Fibroblast of pulmonary artery (primary cell): Measurements from ENCODE around the gene L3MBTL2.

Source experiments
- DNase-seq: peaks from one replicate; pipeline ENCODE4 v3.0.0-alpha.2; 2010; ENCODE audit warnings: low read depth
- H3K4me3 ChIP-seq: replicated peaks from 2 replicates; pipeline ENCODE4 v1.5.1; 2011; ENCODE audit warnings: low read depth, mild to moderate bottlenecking, control low read depth, low read length, moderate library complexity
- CTCF ChIP-seq: IDR thresholded peaks from 2 replicates; pipeline ENCODE4 v1.5.1; 2011; ENCODE audit warnings: mild to moderate bottlenecking, control low read depth, low read length, inconsistent platforms; ENCODE audit errors: missing control alignments

The L3MBTL2 gene

DNA sequence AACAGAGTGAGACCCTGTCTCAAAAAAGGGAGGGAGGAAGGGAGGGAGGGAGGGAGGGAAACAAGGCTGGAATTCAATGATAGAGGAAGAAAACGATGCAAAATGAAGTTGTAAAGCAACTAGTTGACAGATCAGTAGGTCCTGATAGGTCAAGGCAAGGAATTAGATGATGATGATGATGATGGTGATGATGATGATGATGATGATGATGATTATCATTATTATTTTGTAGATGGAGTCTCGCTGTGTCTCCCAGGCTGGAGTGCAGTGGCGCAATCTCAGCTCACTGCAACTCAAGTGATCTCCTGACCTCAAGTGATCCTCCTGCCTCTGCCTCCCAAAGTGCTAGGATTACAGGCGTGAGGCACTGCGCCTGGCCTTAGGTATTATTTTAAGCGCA, 11.3 kb upstream of the L3MBTL2 start:
- no peak overlapping the region for H3K4me3 ChIP-seq
- no peak for TF ChIP-seq CTCF
- no peak for DNase-seq

DNA sequence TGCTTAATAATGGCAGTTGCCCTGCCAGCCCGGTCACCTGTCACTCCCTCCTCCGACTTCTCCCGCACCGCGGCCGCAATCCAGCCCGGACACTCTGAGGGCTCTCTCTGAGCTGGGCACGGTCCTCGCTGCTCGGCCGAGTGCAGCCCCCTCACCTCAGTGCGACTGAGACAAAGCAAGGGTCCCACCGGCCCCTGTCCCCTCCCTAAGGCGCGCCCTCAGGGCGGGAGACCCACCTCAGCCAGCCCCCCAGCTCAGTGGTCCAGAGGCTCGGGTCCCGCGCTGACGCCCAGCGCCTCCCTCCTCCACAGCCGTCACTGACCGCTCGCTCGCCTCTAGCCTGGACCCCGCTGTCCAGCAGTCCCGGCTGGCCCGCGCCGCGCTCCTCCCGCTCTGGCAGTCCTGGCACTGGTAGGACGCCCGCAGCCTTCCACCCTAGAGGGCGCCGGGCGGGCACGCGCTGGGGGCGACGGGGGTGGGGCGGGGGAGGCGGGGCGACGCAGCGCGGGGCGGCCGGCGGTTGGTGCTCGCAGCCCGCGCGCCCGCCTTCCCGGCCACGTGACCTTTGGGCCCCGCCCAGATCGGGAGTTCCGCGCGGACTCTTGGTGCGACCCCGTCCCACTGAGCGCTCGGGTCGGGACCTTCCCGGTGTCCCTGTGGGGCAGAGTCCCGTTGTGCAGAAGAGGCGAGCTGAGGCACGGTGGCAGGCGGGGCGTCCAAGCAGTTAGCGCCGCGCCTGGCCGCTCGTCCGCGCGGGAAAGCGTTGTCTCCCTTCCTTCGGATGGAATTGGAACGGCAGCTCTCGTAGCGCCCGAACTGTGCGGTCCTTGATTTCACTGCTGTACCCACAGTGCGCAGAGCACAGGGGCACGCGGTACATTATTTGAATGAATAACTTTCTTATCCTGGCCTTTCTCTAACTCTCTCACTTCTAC, 7.8 kb upstream of the L3MBTL2 start:
- H3K4me3 ChIP-seq, result peak overlapping the region; percentile 77
- no peak for TF ChIP-seq CTCF
- DNase-seq, result peak; percentile 47

DNA sequence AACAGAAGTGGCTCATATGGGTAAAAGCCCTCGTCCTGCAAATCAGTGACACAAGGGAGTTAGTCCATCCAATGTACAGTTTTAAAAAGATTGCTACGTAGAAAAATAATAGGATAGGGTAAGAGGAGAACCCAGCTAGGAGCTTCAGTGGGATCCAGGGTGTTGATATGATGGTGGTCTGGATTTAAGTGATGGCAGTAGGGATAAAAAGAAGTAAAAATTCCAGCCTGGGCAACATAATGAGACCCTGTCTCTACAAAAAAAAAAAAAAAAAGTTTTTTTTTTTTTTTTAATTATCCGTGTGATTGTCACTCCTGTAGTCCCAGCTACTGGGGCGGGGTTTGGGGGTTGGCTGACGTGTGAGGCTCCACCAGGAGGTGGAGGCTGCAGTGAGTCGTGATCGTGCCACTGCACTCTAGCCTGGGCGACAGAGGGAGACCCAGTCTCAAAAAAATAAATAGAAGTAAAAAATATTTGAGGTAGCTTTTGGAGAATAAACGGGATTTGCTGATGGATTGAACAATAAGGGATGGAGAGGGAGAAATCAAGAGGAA, 7.0 kb upstream of the L3MBTL2 start:
- H3K4me3 ChIP-seq, result peak overlapping the region; percentile 77
- no peak for DNase-seq
- no peak for TF ChIP-seq CTCF

GRCh38 chr22:41201141-41201540, 4.0 kb upstream of the L3MBTL2 start:
- no peak for DNase-seq
- no peak overlapping the region for H3K4me3 ChIP-seq
- no peak for TF ChIP-seq CTCF

DNA sequence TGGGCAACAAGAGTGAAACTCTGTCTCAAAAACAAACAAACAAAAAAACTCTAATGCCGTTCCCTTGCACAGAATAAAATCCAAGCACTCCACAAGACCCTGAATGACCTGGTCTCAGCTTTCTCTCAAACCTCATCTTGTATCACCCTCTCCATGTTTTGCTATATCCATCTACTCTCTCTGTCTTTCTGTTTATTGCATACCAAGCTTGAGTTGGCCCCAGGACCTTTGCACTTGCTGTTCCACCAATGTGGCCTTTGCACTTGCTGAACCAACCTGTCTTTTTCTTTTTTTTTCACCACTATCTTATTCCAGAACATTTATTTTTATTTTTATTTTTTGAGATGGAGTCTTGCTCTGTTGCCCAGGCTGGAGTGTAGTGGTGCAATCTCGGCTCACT, 2.0 kb upstream of the L3MBTL2 start:
- no peak for TF ChIP-seq CTCF
- H3K4me3 ChIP-seq, result no peak overlapping the region
- no peak for DNase-seq

GRCh38 chr22:41204066-41204465, 1.0 kb upstream of the L3MBTL2 start:
- H3K4me3 ChIP-seq, result no peak overlapping the region
- DNase-seq, result no peak
- no peak for TF ChIP-seq CTCF
